ENCODE results near the gene DDX43.

DNA sequence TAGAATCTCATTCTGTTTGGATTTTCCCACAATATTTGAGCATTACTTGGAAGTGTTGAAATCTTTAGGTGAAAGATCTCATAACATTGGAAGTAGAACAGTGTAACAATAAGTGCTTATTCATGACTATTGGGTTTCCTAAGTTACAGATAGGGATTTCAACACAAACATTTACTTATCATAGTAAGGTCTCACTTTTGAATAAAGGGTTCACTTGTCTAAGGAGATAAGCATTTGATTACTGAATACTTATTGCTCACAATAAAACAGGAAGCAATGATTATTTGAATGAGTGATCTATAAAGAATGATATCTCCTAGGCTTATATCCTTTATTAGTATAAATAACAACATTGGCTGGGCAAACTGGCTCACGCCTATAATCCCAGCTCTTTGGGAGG, 14.8 kb downstream of the DDX43 start:
- TF ChIP-seq SP1 (IDR thresholded peaks at IDR 0.05): no peak
- TF ChIP-seq YY1 (IDR thresholded peaks at IDR 0.05): no peak
- TF ChIP-seq, protein P1, sequence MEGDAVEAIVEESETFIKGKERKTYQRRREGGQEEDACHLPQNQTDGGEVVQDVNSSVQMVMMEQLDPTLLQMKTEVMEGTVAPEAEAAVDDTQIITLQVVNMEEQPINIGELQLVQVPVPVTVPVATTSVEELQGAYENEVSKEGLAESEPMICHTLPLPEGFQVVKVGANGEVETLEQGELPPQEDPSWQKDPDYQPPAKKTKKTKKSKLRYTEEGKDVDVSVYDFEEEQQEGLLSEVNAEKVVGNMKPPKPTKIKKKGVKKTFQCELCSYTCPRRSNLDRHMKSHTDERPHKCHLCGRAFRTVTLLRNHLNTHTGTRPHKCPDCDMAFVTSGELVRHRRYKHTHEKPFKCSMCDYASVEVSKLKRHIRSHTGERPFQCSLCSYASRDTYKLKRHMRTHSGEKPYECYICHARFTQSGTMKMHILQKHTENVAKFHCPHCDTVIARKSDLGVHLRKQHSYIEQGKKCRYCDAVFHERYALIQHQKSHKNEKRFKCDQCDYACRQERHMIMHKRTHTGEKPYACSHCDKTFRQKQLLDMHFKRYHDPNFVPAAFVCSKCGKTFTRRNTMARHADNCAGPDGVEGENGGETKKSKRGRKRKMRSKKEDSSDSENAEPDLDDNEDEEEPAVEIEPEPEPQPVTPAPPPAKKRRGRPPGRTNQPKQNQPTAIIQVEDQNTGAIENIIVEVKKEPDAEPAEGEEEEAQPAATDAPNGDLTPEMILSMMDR (IDR thresholded peaks at IDR 0.05; ENCODE audit: low read depth, low read length, missing input control): no peak
- no peak for TF ChIP-seq RXRA (IDR thresholded peaks at IDR 0.05)
- no peak for TF ChIP-seq REST (IDR thresholded peaks at IDR 0.05)
- TF ChIP-seq, protein P2, sequence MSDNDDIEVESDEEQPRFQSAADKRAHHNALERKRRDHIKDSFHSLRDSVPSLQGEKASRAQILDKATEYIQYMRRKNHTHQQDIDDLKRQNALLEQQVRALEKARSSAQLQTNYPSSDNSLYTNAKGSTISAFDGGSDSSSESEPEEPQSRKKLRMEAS (IDR thresholded peaks at IDR 0.05): no peak
- no peak for TF ChIP-seq JUND (IDR thresholded peaks at IDR 0.05)
- no peak for TF ChIP-seq RAD21 (IDR thresholded peaks at IDR 0.05)
- no peak for TF ChIP-seq GABPA (IDR thresholded peaks at IDR 0.05 in 1 of 2, conservative IDR thresholded peaks at IDR 0.05 in 1 of 2)
- no peak for TF ChIP-seq FOXA1 (IDR thresholded peaks at IDR 0.05)

All from liver (tissue), 3 donors.